Measurements from ENCODE around the gene NDC1.
"Not testable (repeated sequence)": the region's sequence is repeated elsewhere in the genome, so short reads cannot be mapped to it uniquely, and the experiment has no call there.

Gene NDC1

DNA sequence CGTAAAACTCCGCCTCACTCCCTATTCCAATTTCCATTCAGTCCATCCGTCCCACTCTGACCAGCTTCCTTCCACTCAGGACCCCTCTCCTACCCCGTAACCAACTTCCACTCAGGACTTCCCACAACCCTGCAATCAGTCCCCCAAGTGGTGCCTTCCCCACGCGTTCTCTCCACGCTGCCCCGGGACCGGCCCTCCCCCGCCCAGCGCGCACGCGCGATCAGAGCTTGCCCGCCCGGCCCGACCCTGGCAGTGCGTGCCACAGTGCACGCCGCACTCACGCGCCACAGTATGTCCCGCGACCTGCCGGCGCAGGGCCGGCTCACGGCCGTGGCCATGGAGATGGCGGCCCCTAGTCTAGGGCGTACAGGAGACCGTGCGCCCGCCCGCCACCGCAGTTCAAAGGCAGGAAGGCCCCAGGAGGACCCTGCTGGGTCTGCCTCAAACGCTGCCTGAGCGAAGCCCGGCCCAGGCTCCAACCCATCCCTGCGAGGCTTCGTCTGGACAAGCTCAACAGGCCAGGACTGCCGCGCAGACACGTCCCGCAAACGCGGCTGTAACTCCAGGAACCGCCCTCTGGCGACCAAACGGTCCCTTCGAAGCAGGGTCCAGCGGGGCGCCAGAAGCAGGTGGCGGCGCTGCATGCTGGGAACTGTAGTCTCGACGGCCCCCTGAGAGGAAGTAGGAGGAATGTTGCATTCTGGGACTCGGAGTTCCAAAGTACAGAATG lies at the start of gene NDC1:
NDC1 (minus strand) TSS at position 373 of the 730 bp plus-strand sequence; CDS start at position 338, 35 bp downstream.
- peak; percentile 83 for DNase-seq

- DNase-seq = not testable (repeated sequence)
These were observed 45.5 kb upstream of the NDC1 start for GRCh38 chr1:53883600-53883999.

DNA sequence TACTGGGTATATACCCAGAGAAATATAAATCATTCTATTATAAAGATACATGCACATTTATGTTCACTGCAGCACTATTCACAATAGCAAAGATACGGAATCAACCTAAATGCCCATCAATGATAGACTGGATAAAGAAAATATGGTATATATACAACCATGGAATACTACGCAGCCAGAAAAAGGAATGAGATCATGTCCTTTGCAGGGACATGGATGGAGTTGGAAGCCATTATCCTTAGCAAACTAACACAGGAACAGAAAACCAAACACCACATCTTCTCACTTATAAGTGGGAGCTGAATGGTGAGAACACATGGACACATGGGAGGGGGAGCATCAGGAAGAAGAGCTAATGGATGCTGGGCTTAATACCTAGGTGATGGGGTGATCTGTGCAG lies 43.8 kb upstream of the NDC1 start:
- DNase-seq = not testable (repeated sequence)

GRCh38 chr1:53878492-53879105 lies 40.5 kb upstream of the NDC1 start:
- no peak for DNase-seq

DNA sequence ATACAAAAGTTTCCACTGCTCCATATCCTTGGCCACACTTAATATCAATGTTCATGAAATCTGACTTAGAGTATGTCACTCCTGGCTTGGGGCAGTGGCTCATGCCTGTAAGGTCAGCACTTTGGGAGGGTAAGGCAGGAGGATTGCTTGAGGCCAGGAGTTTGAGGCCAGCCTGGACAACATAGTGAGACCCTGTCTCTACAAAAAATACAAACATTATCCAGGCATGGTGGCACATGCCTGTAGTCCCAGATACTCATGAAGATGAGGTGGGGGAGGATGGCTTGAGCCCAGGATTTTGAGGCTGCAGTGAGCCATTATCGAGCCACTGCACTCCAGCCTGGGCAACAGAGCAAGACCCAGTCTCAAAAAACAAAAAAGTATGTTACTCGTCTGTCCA lies 37.1 kb upstream of the NDC1 start:
- DNase-seq = not testable (repeated sequence)

GRCh38 chr1:53871773-53872484 lies 33.8 kb upstream of the NDC1 start:
- no peak for DNase-seq

- DNase-seq = no peak
These were observed 33.1 kb upstream of the NDC1 start for GRCh38 chr1:53871221-53871620.

GRCh38 chr1:53869454-53870117 lies 31.5 kb upstream of the NDC1 start:
- no peak for DNase-seq

GRCh38 chr1:53868565-53868964 lies 30.5 kb upstream of the NDC1 start:
- DNase-seq = no peak

DNA sequence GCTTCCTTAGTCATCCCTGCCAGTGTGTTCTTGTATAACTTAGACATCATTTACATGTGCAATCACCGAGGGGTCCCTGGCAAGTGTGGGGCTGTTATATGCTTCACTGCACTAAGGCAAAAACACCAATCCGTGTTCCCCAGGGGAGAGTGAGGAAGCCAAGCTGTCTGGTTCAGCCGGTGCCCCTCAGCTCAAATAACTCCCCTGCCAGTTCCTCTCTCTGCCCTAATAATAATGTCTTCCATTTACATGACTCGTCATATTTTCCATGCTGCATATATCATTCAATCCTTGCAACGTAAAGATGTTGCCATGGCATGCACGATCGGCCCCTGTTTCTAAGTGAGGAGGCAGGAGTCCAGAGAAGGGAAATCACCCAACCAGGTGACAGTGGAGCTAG lies 24.4 kb upstream of the NDC1 start:
- DNase-seq = no peak

GRCh38 chr1:53860967-53861411 lies 22.9 kb upstream of the NDC1 start:
- DNase-seq = peak; percentile 31

DNA sequence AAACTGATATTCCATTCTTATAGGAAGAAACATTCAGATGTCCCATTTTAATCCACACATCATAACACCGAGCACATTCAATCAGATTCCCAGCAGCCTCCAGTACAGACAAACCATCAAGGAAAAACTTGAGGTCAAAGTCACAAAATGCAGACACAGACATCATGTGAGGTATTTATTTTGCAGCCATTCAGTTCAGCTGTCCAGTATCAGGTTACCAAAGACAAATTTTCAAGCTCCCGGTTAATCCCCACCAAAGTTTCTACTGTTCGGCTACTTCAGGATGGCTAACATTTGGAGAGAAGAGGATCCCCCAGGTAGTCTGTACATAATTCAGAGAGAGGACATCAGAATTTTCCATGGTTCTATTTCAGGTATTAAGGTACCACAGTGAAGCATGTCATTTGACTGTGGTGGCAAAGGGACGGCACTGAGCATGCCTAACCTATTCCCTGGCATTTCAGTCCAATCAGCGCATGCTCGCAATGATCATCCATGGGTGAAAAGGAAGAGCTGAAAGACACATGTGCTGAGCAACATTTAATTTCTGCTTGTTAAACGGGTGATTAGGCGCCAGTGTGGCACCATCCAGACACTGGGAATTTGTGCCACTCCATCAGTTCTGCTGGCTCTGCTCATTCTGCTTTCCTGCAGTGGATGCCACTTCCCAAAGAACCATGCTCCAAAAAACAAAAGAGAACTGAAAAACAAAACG lies 13.6 kb upstream of the NDC1 start:
- DNase-seq = no peak

GRCh38 chr1:53850082-53850673 lies 12.1 kb upstream of the NDC1 start:
- no peak for DNase-seq

GRCh38 chr1:53847980-53848379 lies 9.9 kb upstream of the NDC1 start:
- no peak for DNase-seq

DNA sequence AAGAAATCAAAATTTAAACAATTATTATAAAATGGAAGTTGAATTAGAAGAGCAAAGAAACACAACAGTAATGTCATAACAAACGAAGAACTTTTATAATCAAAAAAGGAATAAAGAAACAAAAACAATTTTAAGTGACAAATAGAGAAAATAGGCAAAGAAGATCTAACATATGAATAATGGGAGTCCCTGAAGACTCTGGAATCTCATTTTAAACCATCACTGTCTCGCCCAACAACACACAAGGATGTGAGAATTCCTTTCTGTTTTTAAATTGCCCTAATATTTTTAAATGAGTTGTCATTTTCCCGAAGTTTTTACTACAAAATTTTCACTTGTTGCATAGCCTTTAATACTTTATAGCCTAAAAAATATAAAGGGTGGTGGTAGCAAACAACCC lies 4.3 kb upstream of the NDC1 start:
- no peak for DNase-seq

- DNase-seq = no peak
These were observed 518 bp upstream of the NDC1 start for GRCh38 chr1:53838654-53838974.

DNA sequence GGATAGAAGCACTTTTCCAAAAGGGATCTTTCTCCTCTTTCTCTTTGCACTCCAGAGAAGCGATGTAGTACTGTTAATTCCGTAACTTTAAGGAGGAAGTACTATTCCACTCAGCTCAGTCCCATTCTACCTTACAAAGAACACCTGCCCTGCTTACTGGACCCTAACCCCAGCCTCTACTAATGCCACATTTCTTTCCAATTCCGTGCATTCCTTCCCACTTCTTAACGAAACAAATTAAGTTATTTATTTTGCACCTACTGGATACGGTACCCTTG lies 511 bp downstream of the NDC1 start:
- no peak for DNase-seq

DNA sequence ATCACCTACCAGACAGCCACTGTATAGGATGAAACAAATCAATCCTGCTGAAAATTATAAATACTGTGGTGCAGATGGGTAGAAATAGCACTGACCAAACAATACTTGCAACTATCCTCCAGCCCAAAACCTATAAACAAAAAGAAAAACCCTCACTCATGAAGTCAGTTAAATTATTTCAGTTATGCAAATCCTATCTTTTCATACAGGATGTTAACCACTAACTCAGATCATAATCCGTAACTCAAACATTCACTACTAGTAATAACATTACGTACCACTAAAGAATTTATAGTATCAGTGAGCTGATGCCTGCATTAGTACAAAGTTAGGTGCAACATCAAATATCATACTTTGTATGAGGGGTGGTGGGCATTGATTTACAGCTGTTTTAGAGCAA lies 2.6 kb downstream of the NDC1 start:
- DNase-seq = no peak

GRCh38 chr1:53834776-53835175 lies 3.3 kb downstream of the NDC1 start:
- no peak for DNase-seq

DNA sequence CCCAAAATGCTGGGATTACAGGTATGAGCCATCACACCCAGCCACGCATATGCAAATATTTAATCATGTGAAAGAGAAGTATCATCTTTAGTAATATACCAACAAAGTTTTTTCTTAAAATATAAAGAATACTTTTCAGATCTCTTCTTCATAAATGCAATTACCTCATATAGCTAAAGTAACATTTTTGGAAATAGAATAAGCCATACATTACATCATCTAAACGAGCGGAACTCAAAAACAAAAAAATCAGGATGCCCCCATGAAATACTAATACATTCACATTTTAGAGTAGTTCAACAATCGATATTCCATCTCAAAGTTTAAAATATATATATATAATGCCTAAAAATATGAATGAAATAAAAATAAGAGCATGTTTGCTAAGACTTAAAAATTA lies 4.7 kb downstream of the NDC1 start:
- no peak for DNase-seq

DNA sequence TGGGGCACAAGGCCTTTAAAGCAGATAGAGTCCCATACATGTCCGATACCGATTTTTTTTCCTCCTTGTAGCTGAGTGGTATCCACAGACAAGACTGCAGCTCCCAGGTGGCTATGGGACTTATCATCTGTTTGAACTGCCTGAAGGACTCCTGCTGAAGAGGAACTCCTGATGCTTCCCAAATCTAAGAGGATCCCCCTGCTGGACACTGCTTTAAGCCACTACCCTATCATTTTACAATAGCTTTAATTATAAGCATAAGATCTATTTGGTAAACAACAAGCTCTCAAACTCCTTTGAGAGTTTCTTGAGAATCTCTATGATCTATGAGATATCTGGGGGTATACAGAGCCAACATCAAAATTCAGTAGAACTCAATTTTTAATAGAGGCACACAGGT lies 11.7 kb downstream of the NDC1 start:
- no peak for DNase-seq

DNA sequence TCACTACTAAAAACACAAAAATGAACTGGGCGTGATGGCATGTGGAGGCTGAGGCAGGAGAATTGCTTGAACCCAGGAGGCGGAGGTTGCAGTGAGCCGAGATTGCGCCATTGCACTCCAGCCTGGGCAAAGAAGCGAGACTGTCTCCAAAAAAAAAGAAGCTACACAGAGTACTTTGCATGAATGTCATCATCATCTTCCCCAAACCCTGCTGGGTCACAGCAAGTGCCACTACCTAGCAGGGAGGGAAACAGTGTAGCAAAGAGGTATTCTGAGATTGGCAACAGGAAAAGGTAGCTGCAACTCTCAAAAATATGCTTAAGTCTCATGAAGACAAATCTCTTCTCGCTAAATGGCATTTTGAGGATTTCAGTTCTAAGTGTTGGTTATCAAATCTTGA lies 12.8 kb downstream of the NDC1 start:
- DNase-seq = no peak

- DNase-seq = no peak
These were observed 15.2 kb downstream of the NDC1 start for GRCh38 chr1:53822931-53823330.

Data from activated CD4-positive, alpha-beta T cell treated with anti-CD3 and anti-CD28 coated beads, Interleukin-2, amount 50 U/mL, for 1 hour (primary cell).